GM12865 (cell line): ENCODE results near the gene ALDH5A1.

ENCODE experiments used
- DNase-seq: peaks from one replicate; pipeline ENCODE4 v3.0.0; 2010; ENCODE audit warnings: low read depth
- H3K4me3 ChIP-seq: 2 replicates; pipeline ENCODE4 v1.5.1; 2011; ENCODE audit warnings: mild to moderate bottlenecking, low read depth, low read length, control low read depth
- TF ChIP-seq, protein P1 (sequence below): IDR thresholded peaks from 2 replicates; pipeline ENCODE4 v1.5.1; 2011; ENCODE audit warnings: low read length, control low read depth, low read depth, inconsistent platforms; ENCODE audit not compliant: insufficient read depth; ENCODE audit errors: missing control alignments

Gene ALDH5A1

DNA sequence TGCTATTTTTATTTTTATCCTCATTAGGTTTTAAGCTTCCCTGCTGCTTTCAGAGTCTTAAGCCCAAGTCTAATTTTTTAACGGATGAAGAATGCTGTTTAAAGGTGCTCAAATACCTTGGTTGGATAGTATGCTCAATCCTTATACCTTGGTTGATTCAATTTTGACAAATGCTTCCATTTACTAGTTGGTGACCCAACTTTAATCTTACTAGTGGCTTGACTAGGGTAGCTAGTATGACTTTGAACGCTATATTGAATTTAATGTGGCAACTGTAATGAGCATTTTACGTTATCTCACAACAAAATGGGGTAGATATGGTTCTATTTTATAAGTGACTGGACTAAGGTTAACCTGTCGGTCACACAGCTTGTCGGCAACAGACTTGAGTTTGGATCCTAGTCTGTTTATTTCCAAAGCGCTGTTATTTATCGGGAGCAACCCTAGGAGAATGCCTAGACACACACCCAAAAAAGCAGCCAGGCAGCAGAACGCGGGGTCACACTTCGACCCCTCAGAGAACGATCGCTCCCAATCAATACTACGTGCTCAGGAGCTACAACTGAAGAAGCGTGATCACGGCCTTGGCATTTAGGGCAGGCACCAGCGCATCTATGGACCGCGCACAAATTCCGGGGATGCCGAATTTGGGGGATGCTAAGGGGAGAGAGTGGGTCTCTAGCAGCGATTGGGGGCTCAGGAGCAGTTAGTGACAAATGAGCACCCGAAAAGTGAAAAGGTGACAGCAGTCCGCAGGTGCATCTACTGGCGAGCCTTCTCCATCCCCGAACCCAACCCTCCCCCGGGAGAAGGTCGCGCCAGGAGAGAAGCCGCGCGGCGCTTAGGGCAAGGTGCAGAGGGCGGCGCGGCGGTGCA is 586 bp upstream of the ALDH5A1 start:
- DNase-seq, result no peak
- TF ChIP-seq, protein P1, sequence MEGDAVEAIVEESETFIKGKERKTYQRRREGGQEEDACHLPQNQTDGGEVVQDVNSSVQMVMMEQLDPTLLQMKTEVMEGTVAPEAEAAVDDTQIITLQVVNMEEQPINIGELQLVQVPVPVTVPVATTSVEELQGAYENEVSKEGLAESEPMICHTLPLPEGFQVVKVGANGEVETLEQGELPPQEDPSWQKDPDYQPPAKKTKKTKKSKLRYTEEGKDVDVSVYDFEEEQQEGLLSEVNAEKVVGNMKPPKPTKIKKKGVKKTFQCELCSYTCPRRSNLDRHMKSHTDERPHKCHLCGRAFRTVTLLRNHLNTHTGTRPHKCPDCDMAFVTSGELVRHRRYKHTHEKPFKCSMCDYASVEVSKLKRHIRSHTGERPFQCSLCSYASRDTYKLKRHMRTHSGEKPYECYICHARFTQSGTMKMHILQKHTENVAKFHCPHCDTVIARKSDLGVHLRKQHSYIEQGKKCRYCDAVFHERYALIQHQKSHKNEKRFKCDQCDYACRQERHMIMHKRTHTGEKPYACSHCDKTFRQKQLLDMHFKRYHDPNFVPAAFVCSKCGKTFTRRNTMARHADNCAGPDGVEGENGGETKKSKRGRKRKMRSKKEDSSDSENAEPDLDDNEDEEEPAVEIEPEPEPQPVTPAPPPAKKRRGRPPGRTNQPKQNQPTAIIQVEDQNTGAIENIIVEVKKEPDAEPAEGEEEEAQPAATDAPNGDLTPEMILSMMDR, result no peak
- peak overlapping the region; percentile 60 for H3K4me3 ChIP-seq

- H3K4me3 ChIP-seq, result no peak overlapping the region
- no peak for DNase-seq
- TF ChIP-seq, protein P1, result no peak
Observed at GRCh38 chr6:24497254-24497970, 2.6 kb downstream of the ALDH5A1 start.

DNA sequence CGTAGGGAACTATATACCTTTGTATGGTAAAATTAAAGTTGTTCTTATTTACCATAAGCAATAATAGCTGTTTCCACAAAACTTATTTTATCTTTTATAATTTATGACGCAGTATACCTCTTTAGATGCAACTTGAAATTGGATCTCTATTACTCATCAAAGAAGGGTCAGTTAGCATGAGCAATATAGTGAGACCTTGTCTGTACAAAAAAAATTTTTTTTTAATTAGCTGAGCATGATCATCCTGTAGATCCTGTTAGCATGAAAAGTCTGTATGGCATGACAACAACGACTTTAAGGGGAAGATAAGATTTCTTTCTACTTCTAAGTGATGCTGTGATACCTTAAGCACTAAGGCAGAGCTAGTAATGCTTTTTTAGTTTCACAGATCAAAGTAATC is 5.9 kb downstream of the ALDH5A1 start:
- DNase-seq, result no peak
- TF ChIP-seq, protein P1, result no peak

GRCh38 chr6:24501374-24501773 is 6.6 kb downstream of the ALDH5A1 start:
- no peak for DNase-seq
- no peak overlapping the region for H3K4me3 ChIP-seq
- TF ChIP-seq, protein P1, result no peak

More for the DNA sequence above, 5.9 kb downstream of the ALDH5A1 start:
- H3K4me3 ChIP-seq, result no peak overlapping the region

DNA sequence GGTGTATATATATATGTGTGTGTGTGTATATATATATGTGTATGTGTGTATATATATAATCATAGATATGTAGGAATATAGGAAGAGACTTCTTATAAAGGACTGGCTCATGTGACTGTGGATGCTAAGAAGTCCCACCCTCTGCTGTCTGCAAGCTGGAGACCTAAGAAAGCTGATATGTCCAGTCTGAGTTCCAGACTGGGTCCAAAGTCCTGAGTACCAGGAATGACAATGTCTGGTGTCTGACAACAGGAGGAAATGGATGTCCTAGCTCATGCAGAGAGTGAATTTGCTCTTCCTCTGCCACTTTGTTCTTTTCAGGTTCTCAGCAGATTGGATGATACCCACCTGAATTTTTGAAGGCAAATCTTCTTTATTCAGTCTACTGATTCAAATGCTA is 7.1 kb downstream of the ALDH5A1 start:
- TF ChIP-seq, protein P1, result no peak
- no peak overlapping the region for H3K4me3 ChIP-seq

GRCh38 chr6:24504287-24504648 is 9.5 kb downstream of the ALDH5A1 start:
- H3K4me3 ChIP-seq, result no peak overlapping the region
- DNase-seq, result no peak
- TF ChIP-seq, protein P1, result no peak

More for the DNA sequence above, 7.1 kb downstream of the ALDH5A1 start:
- no peak for DNase-seq
